Brain microvascular endothelial cell (primary cell): ENCODE measurements around the gene PPARG.
A peak's percentile ranks its signal among the peaks of the same experiment; 100 is the strongest.

Experiments used
- DNase-seq: peaks from one replicate; pipeline ENCODE4 v3.0.0-alpha.2; 2020
- H3K27ac ChIP-seq: fragments of 250-450 bp; sonication (Bioruptor Pico); 2 replicates; pipeline ENCODE4 v1.5.1; 2020; ENCODE audit warnings: mild to moderate bottlenecking, moderate library complexity
- H3K27me3 ChIP-seq: fragments of 250-450 bp; sonication (Bioruptor Pico); replicated peaks from 2 replicates; pipeline ENCODE4 v1.5.1; 2020; ENCODE audit warnings: mild to moderate bottlenecking
- H3K36me3 ChIP-seq: fragments of 250-450 bp; sonication (Bioruptor Pico); replicated peaks from 2 replicates; pipeline ENCODE4 v1.5.1; 2020; ENCODE audit warnings: mild to moderate bottlenecking
- H3K4me3 ChIP-seq: 2 replicates; pipeline ENCODE4 v1.5.1; 2011; ENCODE audit warnings: low read depth, mild to moderate bottlenecking, control low read depth, low read length, moderate library complexity
- in situ Hi-C: cut with HindIII; loops from 2 replicates; pipeline ENCODE4 v1.10.0; 2017; ENCODE audit warnings: low sequenced_read_pairs, low pct_ligation_motif_present
- TF ChIP-seq, protein P1 (sequence below): IDR thresholded peaks from 2 replicates; pipeline ENCODE4 v1.5.1; 2011; ENCODE audit warnings: low read depth, mild to moderate bottlenecking, moderate library complexity, low read length, control low read depth, inconsistent platforms; ENCODE audit errors: missing control alignments

The PPARG gene

DNA sequence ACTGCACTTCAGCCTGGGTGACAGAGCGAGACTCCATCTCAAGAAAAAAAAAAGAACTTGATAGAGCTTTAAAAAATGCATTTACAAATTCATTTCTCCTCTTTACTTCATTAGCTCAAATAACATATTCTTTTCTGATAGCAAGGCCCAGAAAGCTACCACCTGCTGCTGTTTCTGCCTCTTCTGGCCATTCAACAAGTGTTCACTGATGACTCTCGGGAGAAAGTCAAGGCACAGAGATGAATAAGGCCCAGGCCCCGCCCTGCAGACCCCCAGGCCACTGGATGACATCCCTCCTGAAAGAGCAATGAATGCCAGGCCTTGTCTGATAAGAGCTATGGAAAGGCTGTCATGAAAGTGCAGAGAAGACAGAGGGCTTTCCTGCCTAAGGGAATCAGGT lies 181.8 kb downstream of the PPARG start:
- Histone ChIP-seq H3K4me3 (no peak overlapping the region), H3K27me3 (no peaks in the 10 kb centered on the region), H3K36me3 (no peaks in the 10 kb centered on the region), H3K27ac (no peak overlapping the region)
- no peak for DNase-seq
- TF ChIP-seq, protein P1, sequence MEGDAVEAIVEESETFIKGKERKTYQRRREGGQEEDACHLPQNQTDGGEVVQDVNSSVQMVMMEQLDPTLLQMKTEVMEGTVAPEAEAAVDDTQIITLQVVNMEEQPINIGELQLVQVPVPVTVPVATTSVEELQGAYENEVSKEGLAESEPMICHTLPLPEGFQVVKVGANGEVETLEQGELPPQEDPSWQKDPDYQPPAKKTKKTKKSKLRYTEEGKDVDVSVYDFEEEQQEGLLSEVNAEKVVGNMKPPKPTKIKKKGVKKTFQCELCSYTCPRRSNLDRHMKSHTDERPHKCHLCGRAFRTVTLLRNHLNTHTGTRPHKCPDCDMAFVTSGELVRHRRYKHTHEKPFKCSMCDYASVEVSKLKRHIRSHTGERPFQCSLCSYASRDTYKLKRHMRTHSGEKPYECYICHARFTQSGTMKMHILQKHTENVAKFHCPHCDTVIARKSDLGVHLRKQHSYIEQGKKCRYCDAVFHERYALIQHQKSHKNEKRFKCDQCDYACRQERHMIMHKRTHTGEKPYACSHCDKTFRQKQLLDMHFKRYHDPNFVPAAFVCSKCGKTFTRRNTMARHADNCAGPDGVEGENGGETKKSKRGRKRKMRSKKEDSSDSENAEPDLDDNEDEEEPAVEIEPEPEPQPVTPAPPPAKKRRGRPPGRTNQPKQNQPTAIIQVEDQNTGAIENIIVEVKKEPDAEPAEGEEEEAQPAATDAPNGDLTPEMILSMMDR: no peak
- in situ Hi-C loops: loop anchor here (25.0 kb wide), 1 partner anchor 283 kb away; no protein-coding TSS in a partner anchor

DNA sequence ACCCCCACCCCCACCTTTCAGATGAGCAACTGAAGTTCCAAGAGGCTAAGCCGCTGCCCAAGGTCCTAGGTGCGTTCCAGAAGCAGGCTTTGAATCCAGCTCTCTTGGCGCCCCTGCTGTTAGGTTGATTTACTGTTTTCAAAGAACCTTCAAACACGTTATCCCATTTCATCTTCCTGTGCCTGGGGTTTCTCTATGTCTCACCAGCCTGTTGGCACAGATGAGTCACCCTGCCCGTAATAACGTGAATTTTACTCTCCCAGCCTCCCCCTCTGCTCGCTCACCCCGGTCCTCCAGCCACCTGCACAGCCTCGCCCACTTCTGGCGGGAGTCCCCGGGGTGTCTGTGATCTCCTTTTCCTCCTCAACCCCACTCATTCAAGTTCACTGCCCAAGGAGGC lies 182.4 kb downstream of the PPARG start:
- in situ Hi-C loops: loop anchor here (25.0 kb wide), 1 partner anchor 284 kb away; no protein-coding TSS in a partner anchor
- DNase-seq: no peak
- H3K27me3 ChIP-seq: no peaks in the 10 kb centered on the region
- H3K4me3 ChIP-seq: no peak overlapping the region
- H3K27ac ChIP-seq: no peak overlapping the region
- H3K36me3 ChIP-seq: no peaks in the 10 kb centered on the region
- TF ChIP-seq, protein P1: peak; percentile 11

DNA sequence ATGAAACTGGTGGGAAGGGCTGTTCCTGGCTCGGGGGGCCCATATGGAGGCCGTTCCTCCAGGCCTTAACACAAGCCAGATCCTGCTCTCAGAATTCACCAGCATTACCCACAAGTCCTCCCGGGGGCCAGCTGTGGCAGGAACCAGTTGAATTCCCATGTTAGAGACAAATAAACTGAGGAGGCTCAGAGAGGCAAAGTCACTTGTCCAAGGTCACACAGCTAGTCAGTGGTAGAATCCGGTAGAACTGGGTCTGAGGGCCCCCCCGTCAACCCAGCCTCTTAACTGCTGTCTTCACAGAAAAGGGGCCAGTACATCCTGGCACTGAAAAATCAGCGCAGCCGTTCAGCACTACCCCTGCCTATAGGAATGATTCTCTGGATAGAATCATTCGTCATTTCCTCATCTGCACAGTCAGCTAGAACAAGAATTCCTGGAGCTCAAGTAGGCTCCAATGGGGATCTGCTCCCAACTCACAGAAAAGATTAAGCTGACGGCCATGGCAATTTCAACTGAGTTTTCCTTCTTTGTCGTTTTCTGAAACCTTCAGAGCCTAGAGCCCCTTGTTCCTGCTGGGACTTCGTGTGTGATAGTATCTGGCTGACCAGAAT lies 183.2 kb downstream of the PPARG start:
- in situ Hi-C loops: loop anchor here (25.0 kb wide), 1 partner anchor 285 kb away; no protein-coding TSS in a partner anchor
- Histone ChIP-seq H3K36me3 (no peaks in the 10 kb centered on the region), H3K27me3 (no peaks in the 10 kb centered on the region), H3K27ac (no peak overlapping the region), H3K4me3 (no peak overlapping the region)
- DNase-seq: no peak
- TF ChIP-seq, protein P1: no peak

DNA sequence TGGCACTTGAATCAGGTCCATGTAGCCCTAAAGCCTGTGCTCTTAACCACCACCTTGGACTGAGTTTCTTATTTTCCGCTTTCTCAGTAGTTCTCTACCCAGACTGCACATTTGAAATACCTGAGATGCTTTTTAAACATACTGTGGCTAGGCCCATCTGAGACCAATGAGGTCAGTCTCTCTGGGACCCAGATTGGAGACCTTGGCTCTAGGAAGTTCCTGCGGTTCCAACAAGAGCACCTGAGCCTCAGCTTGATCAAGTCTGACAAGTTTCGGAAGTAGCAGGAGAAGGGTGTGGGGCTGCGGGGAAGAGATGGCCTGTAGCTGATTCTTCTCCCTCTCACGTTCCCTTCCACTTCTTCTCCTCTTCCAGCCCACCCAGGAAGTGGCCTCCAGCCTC lies 183.9 kb downstream of the PPARG start:
- Histone ChIP-seq H3K4me3 (no peak overlapping the region), H3K36me3 (no peaks in the 10 kb centered on the region), H3K27me3 (no peaks in the 10 kb centered on the region), H3K27ac (no peak overlapping the region)
- TF ChIP-seq, protein P1: no peak
- in situ Hi-C loops: loop anchor here (25.0 kb wide), 1 partner anchor 285 kb away; no protein-coding TSS in a partner anchor
- DNase-seq: no peak

DNA sequence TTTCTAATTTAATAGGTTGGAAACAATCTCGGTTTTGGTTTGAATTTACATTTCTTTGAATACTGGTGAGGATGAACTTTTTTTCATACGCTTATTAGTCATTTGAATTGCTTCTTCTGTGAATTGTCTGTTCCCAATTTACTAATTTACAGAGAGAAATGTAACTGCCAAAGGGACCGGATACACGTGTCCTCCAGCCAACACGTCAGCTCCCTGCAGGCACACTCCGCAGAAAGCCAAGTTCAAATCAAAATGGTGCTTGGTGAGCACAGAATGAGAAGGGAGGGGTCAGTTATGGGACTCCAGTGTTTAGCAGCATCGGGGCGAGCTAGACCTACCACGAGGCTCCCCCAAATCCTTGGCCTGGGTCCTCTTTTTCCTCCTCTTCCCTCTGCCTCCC lies 184.6 kb downstream of the PPARG start:
- Histone ChIP-seq H3K27ac (no peak overlapping the region), H3K36me3 (no peaks in the 10 kb centered on the region), H3K27me3 (no peaks in the 10 kb centered on the region), H3K4me3 (no peak overlapping the region)
- TF ChIP-seq, protein P1: no peak
- in situ Hi-C loops: loop anchor here (25.0 kb wide), 1 partner anchor 286 kb away; no protein-coding TSS in a partner anchor
- no peak for DNase-seq
